Activated naive CD4-positive, alpha-beta T cell treated with anti-CD3 and anti-CD28 coated beads, Interleukin-2, amount 50 U/mL, for 16 hours (primary cell): ENCODE measurements around the gene EGFL6.
"Not testable (repeated sequence)": the region's sequence is repeated elsewhere in the genome, so short reads cannot be mapped to it uniquely, and the experiment has no call there.

Experiments
- DNase-seq: peaks from one replicate; pipeline ENCODE4 v3.0.0-alpha.2; 2020

The EGFL6 gene

DNA sequence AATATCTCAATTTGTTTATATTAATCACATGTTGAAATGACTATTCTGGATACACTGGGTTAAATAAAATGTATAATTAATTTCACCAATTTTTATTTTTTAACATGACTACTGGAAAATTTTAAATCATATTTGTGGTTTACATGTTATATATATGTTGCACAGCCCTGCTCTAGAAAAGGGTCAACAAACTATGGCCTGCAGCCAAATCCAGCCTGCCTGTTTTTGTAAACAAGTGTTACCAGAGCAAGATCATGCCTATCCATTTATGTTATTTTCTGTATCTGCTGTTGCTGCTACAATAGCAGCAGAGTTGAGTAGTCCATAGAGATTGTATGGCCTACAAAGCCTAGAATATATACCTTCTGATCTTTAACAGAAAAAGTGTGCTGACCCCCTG, 84.7 kb downstream of the EGFL6 start:
- no peak for DNase-seq

DNA sequence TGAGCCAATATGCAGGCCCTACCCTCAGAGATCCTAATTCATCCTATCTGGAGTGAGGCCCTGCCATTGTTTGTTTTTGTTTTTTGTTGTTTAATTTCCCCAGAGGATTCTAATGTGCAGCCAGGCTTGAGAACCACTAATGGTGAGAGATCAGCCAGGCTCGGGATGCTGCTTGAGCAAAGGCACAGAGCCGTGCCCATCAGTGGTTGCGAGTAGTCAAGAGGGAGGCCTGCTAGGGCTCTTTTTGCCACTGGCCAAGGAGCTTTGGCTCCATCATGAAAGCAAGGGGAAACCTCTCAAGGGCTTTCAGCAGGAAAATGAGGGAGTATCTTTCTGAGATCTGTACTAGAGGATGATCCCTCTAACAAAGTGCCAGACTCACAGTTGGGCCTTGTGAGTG, 86.3 kb downstream of the EGFL6 start:
- DNase-seq = no peak

DNA sequence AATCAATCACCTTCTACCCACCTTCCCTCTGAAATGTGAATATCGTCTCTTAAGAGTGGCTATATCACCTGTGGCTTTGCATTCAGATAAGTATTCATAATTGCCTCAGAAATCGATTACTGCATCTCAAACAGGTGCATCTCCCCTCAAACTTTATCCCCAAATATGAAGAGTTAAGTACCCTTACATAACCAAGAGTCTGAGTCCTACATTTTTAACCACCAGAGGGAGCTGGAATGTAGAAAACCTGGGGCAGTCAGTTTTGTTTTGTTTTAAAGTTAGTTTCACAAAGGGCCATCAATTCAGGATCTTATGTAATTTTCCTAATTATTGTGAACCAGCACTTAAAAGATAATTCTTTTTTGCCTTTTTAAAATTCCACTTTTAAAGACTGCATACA, 89.2 kb downstream of the EGFL6 start:
- DNase-seq = no peak

DNA sequence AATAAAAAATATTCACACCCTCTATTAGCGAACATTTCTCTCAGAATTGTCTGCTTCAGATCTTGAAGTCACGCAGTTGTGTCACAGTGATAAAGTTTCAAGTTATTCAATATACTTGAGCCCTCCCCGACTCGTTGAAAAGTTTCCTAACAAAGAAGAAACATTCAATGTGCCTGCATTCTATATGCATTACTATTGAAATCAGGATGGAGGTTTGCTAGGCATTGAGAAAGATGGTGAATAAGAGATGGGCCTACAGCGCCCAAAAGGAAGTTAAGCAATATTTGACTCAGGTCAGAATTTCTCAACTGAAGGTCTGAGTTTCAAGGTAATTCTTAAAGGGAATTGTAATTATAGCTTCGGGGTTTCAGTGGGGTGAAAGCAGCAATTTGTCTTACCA, 89.7 kb downstream of the EGFL6 start:
- DNase-seq = no peak

DNA sequence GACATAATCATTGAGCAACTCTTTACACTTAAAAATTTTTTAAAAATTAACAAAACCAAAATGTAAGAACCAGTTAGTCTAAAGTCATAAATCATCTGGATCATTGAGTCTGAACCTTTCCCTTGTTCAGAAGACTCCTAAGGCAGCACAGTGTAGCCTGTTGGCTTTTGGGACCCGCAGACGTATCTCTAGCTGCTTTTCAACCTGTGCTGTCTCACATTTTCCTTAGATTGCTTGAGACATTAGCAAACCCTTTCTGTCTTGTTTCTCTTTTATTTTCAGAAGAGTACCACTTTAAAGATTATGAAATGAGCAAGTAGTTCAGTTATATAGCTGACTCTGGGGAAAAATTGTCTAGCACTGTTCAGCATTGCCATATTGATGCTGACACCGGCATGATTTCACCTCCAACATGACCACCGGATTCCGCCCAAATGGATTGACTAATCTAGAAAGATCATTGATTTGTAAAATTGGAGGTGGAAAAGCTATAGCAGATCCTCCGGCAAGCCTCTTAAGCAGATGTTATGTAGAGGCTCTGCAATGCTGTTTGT, 92.4 kb downstream of the EGFL6 start:
- DNase-seq = no peak

DNA sequence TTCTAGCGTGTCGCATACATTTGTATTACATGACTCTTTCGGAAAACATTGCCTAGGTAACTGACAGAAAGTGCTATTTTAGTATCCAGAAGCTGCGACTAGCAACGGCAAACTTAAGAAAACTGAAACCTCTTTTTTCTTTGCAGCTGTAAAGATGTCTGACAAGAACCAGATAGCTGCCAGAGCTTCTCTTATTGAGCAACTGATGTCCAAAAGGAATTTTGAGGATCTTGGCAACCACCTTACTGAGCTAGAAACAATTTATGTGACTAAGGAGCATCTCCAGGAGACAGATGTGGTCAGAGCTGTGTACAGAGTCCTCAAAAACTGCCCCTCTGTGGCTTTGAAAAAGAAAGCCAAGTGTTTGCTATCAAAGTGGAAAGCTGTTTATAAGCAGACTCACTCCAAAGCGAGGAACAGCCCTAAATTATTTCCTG, 93.0 kb downstream of the EGFL6 start:
- no peak for DNase-seq

DNA sequence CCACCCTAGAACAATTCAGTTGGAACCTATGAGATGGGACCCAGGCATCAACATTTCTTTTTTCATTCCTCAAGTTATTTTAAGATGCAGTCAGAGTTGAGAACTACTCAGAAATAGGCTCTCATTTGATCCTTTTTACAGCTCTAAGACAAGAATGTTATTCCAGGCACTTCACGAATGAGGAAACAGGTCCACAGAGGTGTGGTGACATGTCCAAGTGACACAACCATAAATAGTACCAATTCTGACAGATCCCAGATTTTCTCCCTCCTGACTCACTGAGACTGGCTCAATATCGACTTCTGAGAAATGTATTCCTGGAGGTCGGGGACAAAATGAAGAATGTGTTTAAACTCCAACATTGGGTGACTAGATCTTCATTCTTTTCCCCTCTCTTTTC, 94.6 kb downstream of the EGFL6 start:
- DNase-seq = no peak

DNA sequence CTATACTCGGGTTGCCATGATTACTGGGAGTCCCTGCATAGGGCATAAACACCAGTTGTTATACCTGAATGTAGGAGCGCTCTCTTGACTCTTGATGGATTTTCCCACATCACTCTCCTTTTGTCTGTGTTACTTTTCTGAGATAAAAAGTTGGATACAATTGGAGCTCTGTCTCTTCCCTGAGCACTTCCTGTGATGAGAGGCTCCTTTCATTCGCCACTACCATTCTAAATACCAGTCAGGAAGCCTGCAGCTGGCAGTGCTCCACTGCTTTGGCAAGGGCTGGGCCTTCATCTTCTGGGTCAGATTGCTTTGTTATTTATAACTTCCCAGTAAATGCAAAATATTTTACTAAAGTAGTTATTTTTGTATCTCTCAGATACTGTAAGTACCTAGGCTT, 97.4 kb downstream of the EGFL6 start:
- DNase-seq = no peak

DNA sequence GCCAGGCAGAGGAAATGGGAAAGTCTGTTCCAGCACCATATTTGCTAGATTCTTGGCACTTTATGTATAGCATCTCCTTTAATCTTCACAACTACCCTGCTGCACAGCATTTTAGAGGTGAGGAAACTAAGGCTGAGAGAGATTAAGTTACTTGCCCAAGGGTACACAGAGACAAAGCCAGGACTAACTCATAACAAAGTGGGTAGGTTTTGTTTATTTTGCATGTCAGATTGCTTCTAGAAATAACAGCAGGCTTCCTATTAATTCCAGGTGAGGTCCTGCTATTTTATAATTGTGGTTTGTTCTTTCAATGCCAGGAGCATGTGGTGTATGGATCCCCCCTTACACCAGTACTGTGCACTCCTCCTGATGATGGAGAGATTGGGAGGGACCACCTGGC, 98.5 kb downstream of the EGFL6 start:
- no peak for DNase-seq

DNA sequence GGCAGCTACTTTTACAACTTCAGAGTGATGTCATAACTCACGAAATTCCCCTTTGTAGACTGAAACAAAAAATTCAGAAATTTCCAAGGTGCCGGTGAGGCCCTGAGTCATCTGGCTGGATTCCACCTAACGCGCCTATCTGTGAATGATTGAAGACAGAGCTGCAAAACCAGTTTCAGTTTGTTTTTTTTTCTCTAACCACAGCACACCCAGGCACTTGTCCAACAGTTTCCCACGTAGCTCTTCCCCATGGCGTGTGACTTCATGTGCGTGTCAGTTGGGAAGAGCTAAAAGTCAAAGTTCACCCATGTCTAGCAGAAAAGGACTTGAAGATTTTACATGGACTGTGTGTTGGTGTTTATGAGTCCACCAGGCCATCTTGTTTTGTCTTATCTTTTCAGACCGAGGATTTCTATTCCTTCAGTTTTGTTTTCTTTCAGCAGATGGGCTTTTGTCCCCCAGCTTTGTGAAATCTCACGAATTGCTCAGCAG, 99.9 kb downstream of the EGFL6 start:
- DNase-seq = peak; percentile 65

DNA sequence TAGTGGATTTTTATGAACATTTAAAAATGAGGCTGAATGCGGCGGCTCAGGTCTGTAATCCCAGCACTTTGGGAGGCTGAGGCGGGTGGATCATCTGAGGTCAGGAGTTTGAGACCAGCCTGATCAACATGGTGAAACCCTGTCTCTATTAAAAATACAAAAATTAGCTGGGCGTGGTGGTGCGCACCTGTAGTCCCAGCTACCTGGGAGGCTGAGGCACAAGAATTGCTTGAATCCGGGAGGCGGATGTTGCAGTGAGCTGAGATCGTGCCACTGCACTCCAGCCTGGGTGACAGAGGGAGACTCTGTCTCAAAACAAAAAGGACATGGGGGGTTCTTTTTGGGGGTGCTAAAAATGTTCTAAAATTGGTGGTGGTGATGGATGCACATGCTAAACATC, 100.4 kb downstream of the EGFL6 start:
- DNase-seq = not testable (repeated sequence)

DNA sequence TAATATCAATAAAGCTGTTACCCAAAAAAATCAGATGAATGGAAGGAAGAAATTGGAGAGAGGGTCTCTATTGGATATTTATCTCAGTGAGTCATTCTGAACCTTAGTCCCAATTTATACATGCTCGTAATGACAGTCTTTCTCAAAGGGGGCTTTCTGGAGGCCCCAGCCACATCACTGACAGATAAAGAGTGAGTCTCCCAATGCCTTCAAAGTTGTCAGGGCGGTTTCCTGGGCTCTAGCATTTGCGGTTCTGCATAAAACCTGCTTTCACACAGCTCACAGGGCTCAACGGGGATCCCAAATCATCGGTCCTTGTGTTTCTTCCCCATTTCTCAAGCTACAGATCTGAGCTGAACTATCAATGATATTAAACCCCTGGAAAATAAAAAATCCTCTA, 100.8 kb downstream of the EGFL6 start:
- DNase-seq = no peak

DNA sequence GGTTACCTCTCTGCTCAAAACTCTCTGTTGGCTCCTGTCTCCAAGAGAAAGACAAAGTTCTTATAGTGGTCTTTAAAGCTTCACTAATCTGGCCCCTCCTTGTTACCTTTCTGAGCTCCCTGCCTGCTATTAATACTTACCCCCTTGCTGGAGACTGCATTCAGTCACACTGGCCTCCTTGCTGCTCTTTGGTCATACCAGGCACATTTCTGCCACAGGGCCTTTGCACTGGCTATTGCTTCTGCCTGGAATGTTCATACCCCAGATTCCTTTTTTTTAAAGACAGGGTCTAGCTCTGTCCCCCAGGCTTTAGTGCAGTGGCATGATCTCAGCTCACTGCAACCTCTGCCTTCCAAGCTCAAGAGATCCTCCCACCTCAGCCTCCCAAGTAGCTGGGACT, 103.6 kb downstream of the EGFL6 start:
- DNase-seq = no peak

DNA sequence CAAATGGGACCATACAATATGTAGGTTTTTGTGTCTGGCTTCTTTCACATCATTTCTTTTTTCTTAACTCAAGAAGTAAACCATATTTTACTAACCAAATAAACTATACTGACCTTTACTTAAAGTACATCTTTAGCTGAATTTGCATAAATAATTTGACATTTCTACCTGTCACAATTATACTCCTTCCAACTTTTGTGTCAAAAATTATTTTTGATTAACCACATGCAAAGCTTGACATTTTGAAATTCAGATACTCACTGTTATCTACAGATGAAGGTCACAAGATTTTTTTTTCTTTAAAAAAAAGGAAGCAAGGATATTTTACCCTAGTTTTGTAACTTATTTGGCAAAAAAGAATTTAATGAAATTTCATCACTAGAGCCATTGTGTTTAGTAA, 107.5 kb downstream of the EGFL6 start:
- DNase-seq = no peak

DNA sequence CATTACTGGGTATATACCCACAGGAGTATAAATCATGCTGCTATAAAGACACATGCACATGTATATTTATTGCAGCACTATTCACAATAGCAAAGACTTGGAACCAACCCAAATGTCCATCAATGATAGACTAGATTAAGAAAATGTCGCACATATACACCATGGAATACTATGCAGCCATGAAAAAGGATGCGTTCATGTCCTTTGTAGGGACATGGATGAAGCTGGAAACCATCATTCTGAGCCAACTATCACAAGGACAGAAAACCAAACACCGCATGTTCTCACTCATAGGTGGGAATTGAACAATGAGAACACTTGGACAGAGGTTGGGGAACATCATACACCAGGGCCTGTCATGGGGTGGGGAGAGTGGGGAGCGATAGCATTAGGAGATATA, 110.3 kb downstream of the EGFL6 start:
- DNase-seq = not testable (repeated sequence)

DNA sequence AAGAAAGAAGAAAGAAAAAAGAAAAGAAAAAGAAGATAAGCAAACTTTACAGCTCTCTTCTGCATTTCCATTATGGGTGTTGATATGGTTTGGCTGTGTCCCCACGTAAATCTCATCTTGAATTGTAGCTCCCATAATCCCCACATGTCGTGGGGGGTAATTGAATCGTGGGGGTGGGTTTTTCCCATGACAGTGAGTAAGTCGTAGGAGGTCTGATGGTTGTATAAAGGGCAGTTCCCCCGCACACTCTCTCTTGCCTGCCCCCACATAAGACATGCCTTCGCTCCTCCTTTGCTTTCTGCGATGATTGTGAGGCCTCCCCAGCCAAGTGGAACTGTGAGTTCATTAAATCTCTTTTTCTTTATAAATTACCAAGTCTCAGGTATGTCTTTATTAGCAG, 112.2 kb downstream of the EGFL6 start:
- DNase-seq = no peak
